HG03439 (cell line): Measurements from ENCODE around the gene TNK2.
"Not testable (repeated sequence)": the region's sequence is repeated elsewhere in the genome, so short reads cannot be mapped to it uniquely, and the experiment has no call there.

Experiments used
- ATAC-seq: cut with Tn5 transposase; IDR thresholded peaks from one replicate; pipeline ENCODE4 v1.9.1; 2021; ENCODE audit warnings: mild to moderate bottlenecking, moderate library complexity; ENCODE audit not compliant: unreplicated experiment

Gene TNK2

GRCh38 chr3:195872097-195872496 lies 36.3 kb downstream of the TNK2 start:
- ATAC-seq: no peak

- not testable (repeated sequence) for ATAC-seq
Observed at GRCh38 chr3:195871686-195872085, 36.7 kb downstream of the TNK2 start.

- ATAC-seq: no peak
Observed at GRCh38 chr3:195870937-195871336, 37.4 kb downstream of the TNK2 start.

DNA sequence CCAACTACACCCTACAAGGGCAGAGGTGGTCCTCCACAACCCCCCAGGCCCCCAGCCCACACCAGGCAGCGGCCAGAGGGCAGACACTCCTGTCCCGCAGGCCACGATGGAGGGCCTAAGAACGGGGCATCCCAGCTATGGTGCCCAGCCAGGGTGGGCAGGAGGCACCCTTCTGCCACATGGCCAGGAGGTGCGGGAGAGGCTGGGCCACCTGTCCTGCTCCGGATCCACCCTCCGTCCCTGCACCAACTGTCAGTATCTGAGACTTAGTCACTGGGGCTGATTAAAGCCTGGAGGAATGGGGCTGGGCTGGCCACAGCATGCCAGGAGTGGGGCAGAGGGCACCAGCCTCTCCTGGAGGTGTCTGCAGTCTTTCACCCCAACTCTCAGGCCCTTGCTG lies 37.9 kb downstream of the TNK2 start:
- ATAC-seq: no peak

GRCh38 chr3:195869413-195870001 lies 38.8 kb downstream of the TNK2 start:
- no peak for ATAC-seq

DNA sequence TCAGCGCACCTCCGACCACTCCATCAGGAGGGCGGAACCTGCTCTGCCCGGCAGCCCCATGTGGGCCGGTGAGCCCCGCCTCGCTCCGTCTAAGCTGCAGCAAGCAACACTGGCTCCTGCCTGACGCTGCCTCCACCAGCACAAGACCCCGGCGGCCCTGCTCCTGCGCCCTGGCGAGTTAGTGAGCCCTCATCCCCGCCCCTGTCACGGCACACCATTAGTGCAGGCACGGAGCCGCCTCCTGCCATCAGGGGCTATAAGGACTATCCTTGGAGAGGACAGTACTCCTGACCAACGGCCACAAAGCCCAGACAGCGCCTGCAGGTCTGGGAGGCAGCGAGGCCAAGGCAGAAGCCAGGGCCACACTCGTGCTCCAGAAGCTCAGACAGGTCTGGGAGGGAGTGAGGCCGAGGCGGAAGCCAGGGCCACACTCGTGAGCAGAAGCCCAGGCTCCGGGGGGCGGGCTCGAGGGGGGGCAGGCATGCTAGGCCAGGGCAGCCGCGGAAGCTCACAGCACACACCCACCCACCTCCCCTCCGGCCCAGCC lies 39.4 kb downstream of the TNK2 start:
- ATAC-seq: no peak

GRCh38 chr3:195868336-195868865 lies 40.0 kb downstream of the TNK2 start:
- no peak for ATAC-seq

GRCh38 chr3:195867631-195868335 lies 40.6 kb downstream of the TNK2 start:
- no peak for ATAC-seq

DNA sequence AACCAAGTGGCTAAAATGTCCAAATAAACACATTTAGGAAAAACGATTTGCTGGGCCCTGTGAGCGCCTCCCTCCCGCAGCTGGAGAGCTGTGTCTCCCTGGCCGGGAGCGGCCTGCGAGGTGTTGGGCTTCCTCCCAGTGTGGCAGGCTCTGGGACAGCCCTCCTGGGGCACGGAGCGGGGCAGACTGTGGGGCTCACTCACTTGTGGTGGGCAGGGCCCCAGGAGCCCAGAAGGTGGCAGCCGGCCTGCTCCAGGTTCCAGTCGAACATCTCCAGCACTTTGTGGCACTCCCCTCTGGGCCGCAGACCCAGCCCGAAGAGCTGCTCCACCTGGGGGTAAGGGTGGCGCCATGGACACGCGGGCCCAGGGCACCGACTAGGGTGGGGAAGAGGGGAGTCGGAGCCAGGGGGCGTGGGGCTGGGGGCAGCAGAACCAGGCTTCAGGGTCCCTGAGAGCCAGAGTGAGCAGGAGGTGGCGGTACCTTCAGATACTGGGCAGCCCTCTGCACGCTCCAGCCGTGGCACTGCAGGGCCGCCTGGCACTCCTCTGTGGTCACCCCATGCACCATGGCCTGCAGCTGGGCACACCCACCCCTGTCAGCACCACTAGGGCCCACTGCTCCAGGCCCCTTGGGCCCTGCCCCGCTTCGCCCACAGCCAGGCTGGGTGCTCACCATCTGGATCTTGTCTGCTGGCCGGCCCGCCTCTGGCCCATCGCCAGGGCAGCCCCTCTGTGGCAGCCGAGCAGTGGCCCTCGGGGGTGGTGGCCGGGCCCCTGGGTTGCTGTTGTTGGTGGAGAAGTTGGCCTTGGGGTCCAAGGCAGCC lies 41.5 kb downstream of the TNK2 start:
- ATAC-seq: no peak

- no peak for ATAC-seq
Observed at GRCh38 chr3:195865752-195866151, 42.6 kb downstream of the TNK2 start.

GRCh38 chr3:195863121-195864061 lies 45.0 kb downstream of the TNK2 start:
- peak; percentile 53 for ATAC-seq

DNA sequence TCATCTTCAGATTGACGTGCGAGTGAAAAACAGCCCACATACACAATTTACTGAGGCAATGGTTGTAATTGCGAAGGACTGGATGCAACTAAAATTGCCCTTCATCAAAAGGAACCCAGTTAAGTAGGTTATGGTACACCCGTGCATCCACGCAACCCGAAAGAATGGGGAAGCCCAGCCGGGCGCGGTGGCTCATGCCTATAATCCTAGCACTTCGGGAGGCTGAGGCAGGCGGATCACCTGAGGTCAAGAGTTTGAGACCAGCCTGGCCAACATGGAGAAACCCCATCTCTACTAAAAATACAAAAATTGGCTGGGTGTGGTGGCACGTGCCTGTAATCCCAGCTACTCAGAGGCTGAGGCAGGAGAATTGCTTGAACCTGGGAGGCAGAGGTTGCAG lies 46.0 kb downstream of the TNK2 start:
- not testable (repeated sequence) for ATAC-seq

DNA sequence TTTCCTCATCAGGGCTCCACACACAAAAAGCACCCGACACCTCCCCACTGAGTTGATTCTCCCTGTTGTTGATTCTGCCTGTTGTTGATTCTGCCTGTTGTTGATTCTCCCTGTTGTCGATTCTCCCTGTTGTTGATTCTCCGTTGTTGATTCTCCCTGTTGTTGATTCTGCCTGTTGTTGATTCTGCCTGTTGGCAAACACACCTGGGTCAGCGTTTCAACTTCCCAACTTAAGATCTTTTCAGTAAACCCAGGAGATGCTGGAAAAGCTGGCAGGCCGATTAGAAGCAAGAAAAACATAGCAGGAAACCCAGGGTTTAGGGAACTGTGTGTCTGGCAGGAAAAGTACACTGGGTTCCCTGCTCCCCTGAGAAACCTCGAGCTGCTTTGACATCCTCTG lies 47.9 kb downstream of the TNK2 start:
- ATAC-seq: no peak

DNA sequence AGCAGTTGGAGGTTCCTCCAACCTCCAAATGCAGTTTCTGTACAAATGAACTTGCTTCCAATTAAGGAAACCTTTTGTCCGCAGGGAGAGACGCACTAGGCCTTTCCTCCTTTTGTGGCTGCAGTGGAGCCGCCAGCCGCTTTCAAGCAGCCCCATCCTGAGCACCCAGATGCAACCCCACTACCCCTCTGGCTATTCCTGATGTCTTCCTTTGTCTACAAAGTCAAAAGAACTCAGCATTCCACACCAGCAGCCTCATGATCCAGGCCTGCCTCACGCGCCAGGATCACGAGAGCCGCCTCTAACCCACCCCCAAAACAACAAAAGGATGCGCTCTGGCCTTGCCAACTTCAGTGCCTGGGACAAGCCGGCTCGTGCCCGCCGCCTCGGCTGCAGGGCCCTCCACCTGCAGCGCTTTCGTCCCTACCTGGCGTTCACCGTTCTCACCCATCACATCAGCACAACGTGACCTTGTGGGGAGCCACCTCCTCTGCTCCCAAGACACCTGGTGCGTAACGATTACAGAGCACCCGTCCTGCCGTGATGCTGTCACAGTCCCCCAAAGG lies 48.4 kb downstream of the TNK2 start:
- no peak for ATAC-seq

DNA sequence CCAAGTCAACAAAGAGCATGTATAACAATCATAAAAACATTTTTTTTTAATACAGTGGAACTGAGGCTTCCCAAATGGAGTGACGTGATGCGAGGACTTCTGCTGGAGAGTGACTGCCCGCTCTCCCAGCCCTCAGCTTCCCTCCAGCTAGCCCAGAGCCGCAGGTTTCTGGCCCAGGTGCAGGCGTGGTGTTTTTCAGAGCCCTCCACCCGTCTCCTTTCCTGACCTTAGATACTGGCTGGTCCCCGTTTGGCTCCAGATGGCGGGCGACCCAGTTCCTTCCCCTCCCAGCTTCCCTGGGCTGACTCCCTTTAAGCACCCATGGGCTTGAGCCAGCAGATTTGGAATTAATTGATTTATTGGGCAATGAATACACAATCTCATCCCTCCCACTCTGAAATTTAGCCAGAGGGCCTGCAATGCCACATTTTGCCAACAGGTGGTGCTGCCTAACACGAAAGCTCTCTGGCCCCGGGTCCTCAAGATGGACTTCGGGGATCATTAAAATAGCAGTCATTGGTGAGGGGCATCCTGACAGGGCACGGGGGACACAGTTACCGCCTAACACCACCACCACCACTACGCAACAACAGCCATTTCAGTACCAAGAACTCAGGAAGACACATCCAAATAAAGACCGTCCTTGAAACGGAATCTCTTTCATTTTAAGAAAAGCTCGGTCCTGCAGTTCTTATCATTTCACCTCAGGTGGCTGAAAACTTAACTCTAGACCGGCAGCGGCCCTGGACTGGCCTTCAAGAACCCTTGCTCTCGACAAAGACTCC lies 49.1 kb downstream of the TNK2 start:
- ATAC-seq: no peak

GRCh38 chr3:195856410-195857084 lies 51.8 kb downstream of the TNK2 start:
- no peak for ATAC-seq

DNA sequence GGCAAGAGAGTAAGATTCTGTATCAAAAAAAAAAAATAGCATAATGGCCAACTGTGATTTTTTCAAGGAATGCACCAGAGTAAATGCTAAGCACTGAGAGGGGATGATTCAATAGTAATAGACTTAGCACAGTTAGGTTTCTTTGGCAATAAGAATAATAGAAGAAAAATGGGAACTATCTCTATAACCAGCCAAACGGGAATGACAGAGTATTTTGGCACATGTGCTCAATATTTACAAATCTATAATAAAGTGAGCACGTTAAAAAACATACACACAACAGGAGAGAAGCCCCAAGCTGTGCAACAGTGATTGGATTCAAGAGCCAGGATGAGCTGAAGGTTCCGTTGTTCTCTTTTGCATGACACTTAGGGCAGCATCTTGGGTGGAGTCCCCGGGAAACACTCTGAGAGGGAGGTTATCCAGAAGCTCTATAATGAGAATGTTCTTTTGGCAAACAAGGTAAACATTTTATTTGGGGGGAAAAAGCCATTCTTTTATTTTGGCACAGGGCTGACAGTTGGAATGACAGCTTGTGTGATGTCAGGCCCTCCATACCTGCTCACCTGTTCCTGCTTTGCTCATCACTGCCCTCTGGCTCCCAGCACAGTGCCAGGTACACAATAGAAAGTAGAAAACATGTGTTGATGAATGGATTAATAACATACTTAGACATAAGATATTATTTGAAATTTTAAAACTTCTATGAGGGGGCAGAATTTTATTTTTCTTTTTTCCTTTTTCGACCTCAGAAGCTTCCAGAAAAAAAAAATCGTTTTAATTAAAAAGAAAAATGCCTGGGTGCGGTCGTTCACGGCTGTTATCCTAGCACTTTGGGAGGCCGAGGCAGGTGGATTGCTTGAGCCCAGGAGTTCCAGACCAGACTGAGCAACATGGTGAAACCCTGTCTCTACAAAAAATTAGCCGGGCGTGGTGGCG lies 52.6 kb downstream of the TNK2 start:
- ATAC-seq: no peak
